ENCODE measurements around the gene CHMP4A. TPM values are rescaled to one million over a fixed set of nuclear protein-coding genes. Genes with fewer than 3 reads are reported as not detected.

The CHMP4A gene
- total and polyA plus RNA-seq, 9 of the 15 experiments (the other 6 are each of a cell fraction or from before 2014, with no cell fraction given), result 28.8 to 104 (median 52.7) TPM

DNA sequence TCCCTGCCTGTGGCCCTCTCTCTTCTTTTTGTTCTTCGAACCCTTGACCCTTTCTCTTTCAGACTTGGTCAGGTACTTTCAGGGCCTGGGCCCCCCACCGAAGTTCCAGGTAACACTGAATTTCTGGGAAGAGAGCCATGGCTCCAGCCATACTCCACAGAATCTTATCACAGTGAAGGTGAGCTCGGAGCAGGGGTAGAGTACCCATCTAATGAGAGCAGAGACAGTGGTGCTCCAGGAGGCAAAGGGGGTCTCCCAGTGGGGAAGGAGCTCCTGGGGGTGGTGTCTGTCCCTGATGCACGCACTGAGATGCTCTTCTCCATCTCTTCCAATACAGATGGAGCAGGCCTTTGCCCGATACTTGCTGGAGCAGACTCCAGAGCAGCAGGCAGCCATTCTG, 47.5 kb downstream of the CHMP4A start:
- Histone ChIP-seq H3K9ac (ENCODE audit: insufficient read depth in 1 of 2, low read depth in 2 of 2, low read length in 2 of 2) (no peak overlapping the region; a peak in 1 of 4 replicates), H3K4me2 (ENCODE audit: insufficient read depth, low read length) (no peak overlapping the region), H3K4me1 (replicated peaks in 1 of 2; ENCODE audit: control insufficient read depth in 2 of 2, insufficient read depth in 2 of 2, low read length in 2 of 2) (peaks cover 5 to 13% of the 10 kb centered on the region in 2 experiments; a peak in 4 of 5 replicates), H3K79me2 (ENCODE audit: control insufficient read depth, insufficient read depth, low read length) (peaks cover 10% of the 10 kb centered on the region; the same call in 2 of the 3 replicates), H3K27me3 (ENCODE audit: control insufficient read depth in 2 of 2, insufficient read depth in 2 of 2, low read length in 2 of 2) (no peaks in the 10 kb centered on the region), H3K27ac (ENCODE audit: extremely low read depth, low read depth, low read length) (no peak overlapping the region), H4K20me1 (replicated peaks; ENCODE audit: control insufficient read depth, insufficient read depth, low read length) (no peaks in the 10 kb centered on the region), H3K9me3 (replicated peaks; ENCODE audit: control insufficient read depth, insufficient read depth, low read depth, low read length) (no peaks in the 10 kb centered on the region), H3K9me1 (ENCODE audit: control insufficient read depth, insufficient read depth, low read length) (no peaks in the 10 kb centered on the region), H3K36me3 (ENCODE audit: control insufficient read depth, insufficient read depth, low read length) (peaks cover 40% of the 10 kb centered on the region; the same call in 2 of the 3 replicates), H3K4me3 (no peak overlapping the region), H2AFZ (ENCODE audit: low read depth, low read length) (no peak overlapping the region)
- intact Hi-C loops (cut with micrococcal nuclease), result no loop called here
- no peak for ATAC-seq
- ChIA-PET CTCF (ENCODE audit: low intra/inter-chr PET ratio) (no interaction called here), POLR2A (no interaction called here)
- DNase-seq (ENCODE audit: extremely low read depth in 1 of 4, low spot score in 3 of 4), result no peak
- TF ChIP-seq ESRRB (CRISPR knock-in tag; IDR thresholded peaks at IDR 0.05; ENCODE audit: borderline replicate concordance), result no peak
- TF ChIP-seq TCF3 (CRISPR knock-in tag; IDR thresholded peaks at IDR 0.05), result no peak
- no peak for TF ChIP-seq EZH2 (IDR thresholded peaks at IDR 0.05; ENCODE audit: borderline replicate concordance, low read depth, low read length)
- TF ChIP-seq TEAD1 (CRISPR knock-in tag; IDR thresholded peaks at IDR 0.05), result no peak
- BruUV-seq (replicated peaks), result no TSS peak
- FAIRE-seq, result no peak
- in situ Hi-C loops (cut with MboI), result no loop called here
- 78% methylated on average over 5 of the region's 5 CpGs for WGBS (ENCODE audit: insufficient coverage, low coverage, missing lambda C conversion rate)

DNA sequence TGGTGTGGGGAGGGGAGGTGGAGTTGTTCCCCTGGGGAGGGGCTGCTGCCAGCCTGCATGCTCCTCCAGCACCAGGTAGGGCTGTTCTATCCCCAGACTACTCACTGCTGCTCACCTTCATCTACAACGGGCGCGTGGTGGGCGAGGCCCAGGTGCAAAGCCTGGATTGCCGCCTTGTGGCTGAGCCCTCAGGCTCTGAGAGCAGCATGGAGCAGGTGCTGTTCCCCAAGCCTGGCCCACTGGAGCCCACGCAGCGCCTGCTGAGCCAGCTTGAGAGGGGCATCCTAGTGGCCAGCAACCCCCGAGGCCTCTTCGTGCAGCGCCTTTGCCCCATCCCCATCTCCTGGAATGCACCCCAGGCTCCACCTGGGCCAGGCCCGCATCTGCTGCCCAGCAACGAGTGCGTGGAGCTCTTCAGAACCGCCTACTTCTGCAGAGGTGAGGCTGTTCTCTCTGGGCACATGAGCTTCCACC, 48.7 kb downstream of the CHMP4A start:
- H3K36me3 ChIP-seq (ENCODE audit: control insufficient read depth, insufficient read depth, low read length), result peaks cover 52% of the 10 kb centered on the region; the same call in 2 of the 3 replicates
- POLR2A ChIA-PET, result interaction anchor here (0.5 to 0.7 kb wide), 2 partner anchors 24 to 51 kb away, joined by 3 read pairs; partner anchors contain the start of gene IPO4
- no peaks in the 10 kb centered on the region for H3K27me3 ChIP-seq (ENCODE audit: control insufficient read depth in 2 of 2, insufficient read depth in 2 of 2, low read length in 2 of 2)
- H3K79me2 ChIP-seq (ENCODE audit: control insufficient read depth, insufficient read depth, low read length), result peaks cover 10% of the 10 kb centered on the region; the same call in 2 of the 3 replicates
- H2AFZ ChIP-seq (ENCODE audit: low read depth, low read length), result no peak overlapping the region
- no peaks in the 10 kb centered on the region for H4K20me1 ChIP-seq (replicated peaks; ENCODE audit: control insufficient read depth, insufficient read depth, low read length)
- in situ Hi-C loops (cut with MboI), result no loop called here
- H3K4me3 ChIP-seq, result no peak overlapping the region
- intact Hi-C loops (cut with micrococcal nuclease), result no loop called here
- no TSS peak for BruUV-seq (replicated peaks)
- FAIRE-seq (no peak), DNase-seq (ENCODE audit: extremely low read depth in 1 of 4, low spot score in 3 of 4) (no peak), ATAC-seq (no peak)
- no peak overlapping the region for H3K4me2 ChIP-seq (ENCODE audit: insufficient read depth, low read length)
- no peak overlapping the region for H3K9ac ChIP-seq (ENCODE audit: insufficient read depth in 1 of 2, low read depth in 2 of 2, low read length in 2 of 2)
- CTCF ChIA-PET (ENCODE audit: low intra/inter-chr PET ratio), result no interaction called here
- H3K4me1 ChIP-seq (replicated peaks in 1 of 2; ENCODE audit: control insufficient read depth in 2 of 2, insufficient read depth in 2 of 2, low read length in 2 of 2), result peaks cover 10 to 23% of the 10 kb centered on the region in 2 experiments; a peak in 4 of 5 replicates
- H3K27ac ChIP-seq (ENCODE audit: extremely low read depth, low read depth, low read length), result no peak overlapping the region
- WGBS (ENCODE audit: insufficient coverage, low coverage, missing lambda C conversion rate), result 85% methylated on average over 12 of the region's 14 CpGs
- no peaks in the 10 kb centered on the region for H3K9me3 ChIP-seq (replicated peaks; ENCODE audit: control insufficient read depth, insufficient read depth, low read depth, low read length)
- H3K9me1 ChIP-seq (ENCODE audit: control insufficient read depth, insufficient read depth, low read length), result no peaks in the 10 kb centered on the region
- no peak for TF ChIP-seq ZNF764 (CRISPR knock-in tag; IDR thresholded peaks at IDR 0.05; ENCODE audit: low read depth)
- TF ChIP-seq DEAF1 (CRISPR knock-in tag; IDR thresholded peaks at IDR 0.05), result no peak
- no peak for TF ChIP-seq L3MBTL2 (IDR thresholded peaks at IDR 0.05)
- TF ChIP-seq, protein P1, sequence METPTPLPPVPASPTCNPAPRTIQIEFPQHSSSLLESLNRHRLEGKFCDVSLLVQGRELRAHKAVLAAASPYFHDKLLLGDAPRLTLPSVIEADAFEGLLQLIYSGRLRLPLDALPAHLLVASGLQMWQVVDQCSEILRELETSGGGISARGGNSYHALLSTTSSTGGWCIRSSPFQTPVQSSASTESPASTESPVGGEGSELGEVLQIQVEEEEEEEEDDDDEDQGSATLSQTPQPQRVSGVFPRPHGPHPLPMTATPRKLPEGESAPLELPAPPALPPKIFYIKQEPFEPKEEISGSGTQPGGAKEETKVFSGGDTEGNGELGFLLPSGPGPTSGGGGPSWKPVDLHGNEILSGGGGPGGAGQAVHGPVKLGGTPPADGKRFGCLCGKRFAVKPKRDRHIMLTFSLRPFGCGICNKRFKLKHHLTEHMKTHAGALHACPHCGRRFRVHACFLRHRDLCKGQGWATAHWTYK (CRISPR knock-in tag; IDR thresholded peaks at IDR 0.05), result no peak
- TF ChIP-seq NEUROD1 (IDR thresholded peaks at IDR 0.05; ENCODE audit: borderline replicate concordance, low read depth, low read length, partially characterized antibody), result no peak
- no peak for TF ChIP-seq BRF1 (IDR thresholded peaks at IDR 0.05; ENCODE audit: borderline replicate concordance, extremely low read depth, insufficient read length)
- no peak for TF ChIP-seq SIX5 (IDR thresholded peaks at IDR 0.05; ENCODE audit: borderline replicate concordance in 1 of 2, insufficient read depth in 1 of 2, low read depth in 1 of 2, low read length in 2 of 2)
- no peak for TF ChIP-seq DDX20 (tag; IDR thresholded peaks at IDR 0.05; ENCODE audit: low read depth)
- TF ChIP-seq MTA1 (IDR thresholded peaks at IDR 0.05; ENCODE audit: borderline replicate concordance), result no peak

All from K562 (cell line).